ENCODE data around the gene STRBP. TPM values are rescaled to one million over a fixed set of nuclear protein-coding genes. Genes with fewer than 3 reads are reported as not detected.

The STRBP gene
- total RNA-seq, 1 experiment from 2014 or later, result 74.0 TPM

DNA sequence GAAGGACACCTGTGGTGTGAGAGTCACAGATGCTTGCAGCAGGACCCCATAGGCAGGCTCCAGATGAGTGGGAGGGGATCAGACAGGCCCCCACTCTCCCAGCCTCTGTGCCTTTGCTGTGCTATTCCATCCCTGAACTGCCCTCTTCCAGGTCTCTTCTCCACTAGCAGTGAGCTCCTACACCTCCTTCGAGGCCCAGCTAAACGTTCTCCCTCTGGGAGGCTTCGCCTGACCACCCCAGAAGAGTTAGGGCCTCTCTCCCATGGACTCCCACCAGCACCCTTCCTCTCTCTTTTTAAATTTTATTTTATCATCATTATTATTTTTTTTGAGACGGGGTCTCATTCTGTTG is 35.9 kb upstream of the STRBP start:
- no CpG with 5 or more reads among the region's 4 CpGs for WGBS (ENCODE audit: extremely low coverage, insufficient read length, low lambda C conversion rate)
- H3K4me3 Mint-ChIP-seq, result no peak overlapping the region
- H3K56ac ChIP-seq (ENCODE audit: insufficient read length, low read depth, low read length), result no peak overlapping the region

More for the DNA sequence above, 35.9 kb upstream of the STRBP start:
- Histone ChIP-seq H3K9ac (ENCODE audit: extremely low read depth, insufficient read length, low read length) (no peak overlapping the region), H3K23me2 (ENCODE audit: insufficient read length, low read depth, low read length, poor library complexity, severe bottlenecking) (no peaks in the 10 kb centered on the region), H2BK120ac (ENCODE audit: low read depth, low read length, poor library complexity, severe bottlenecking) (no peak overlapping the region), H3K23ac (ENCODE audit: insufficient read length, low read depth, low read length) (no peak overlapping the region), H3K79me2 (ENCODE audit: insufficient read depth, low read length) (no peaks in the 10 kb centered on the region), H2BK15ac (ENCODE audit: low read depth, low read length) (no peak overlapping the region), H4K5ac (ENCODE audit: insufficient read length, low read depth, low read length) (no peak overlapping the region), H4K91ac (ENCODE audit: insufficient read length, low read depth, low read length) (no peak overlapping the region), H3K79me1 (ENCODE audit: insufficient read depth, low read depth, low read length, poor library complexity, severe bottlenecking) (no peaks in the 10 kb centered on the region), H3K27me3 (ENCODE audit: insufficient read depth, low read length) (no peaks in the 10 kb centered on the region), H2BK20ac (ENCODE audit: low read depth, low read length, poor library complexity, severe bottlenecking) (no peak overlapping the region), H3K14ac (ENCODE audit: insufficient read depth, low read length) (no peak overlapping the region), H3K9me3 (ENCODE audit: control insufficient read depth, low read depth, low read length) (no peaks in the 10 kb centered on the region), H3T11ph (ENCODE audit: low read length) (no peak overlapping the region), H3K18ac (ENCODE audit: insufficient read length, low read depth, low read length) (no peak overlapping the region), H4K20me1 (ENCODE audit: control insufficient read depth, insufficient read depth, insufficient read length) (no peaks in the 10 kb centered on the region), H2AK5ac (ENCODE audit: insufficient read length, low read length) (no peak overlapping the region), H3K4me2 (ENCODE audit: insufficient read depth, insufficient read length, low read length) (no peak overlapping the region), H4K8ac (replicated peaks; ENCODE audit: insufficient read length, low read depth, low read length) (peak overlapping the region; percentile 19), H2BK12ac (ENCODE audit: insufficient read length, low read depth, low read length) (no peak overlapping the region), H3K4ac (ENCODE audit: low read depth, low read length) (no peak overlapping the region), H2AFZ (ENCODE audit: low read length) (no peak overlapping the region), H3K4me1 (ENCODE audit: insufficient read depth, low read length) (no peaks in the 10 kb centered on the region), H3K27ac (ENCODE audit: insufficient read length, low read depth, low read length) (no peak overlapping the region), H2BK5ac (ENCODE audit: insufficient read length, low read length) (no peak overlapping the region)
- TF ChIP-seq, protein P1, sequence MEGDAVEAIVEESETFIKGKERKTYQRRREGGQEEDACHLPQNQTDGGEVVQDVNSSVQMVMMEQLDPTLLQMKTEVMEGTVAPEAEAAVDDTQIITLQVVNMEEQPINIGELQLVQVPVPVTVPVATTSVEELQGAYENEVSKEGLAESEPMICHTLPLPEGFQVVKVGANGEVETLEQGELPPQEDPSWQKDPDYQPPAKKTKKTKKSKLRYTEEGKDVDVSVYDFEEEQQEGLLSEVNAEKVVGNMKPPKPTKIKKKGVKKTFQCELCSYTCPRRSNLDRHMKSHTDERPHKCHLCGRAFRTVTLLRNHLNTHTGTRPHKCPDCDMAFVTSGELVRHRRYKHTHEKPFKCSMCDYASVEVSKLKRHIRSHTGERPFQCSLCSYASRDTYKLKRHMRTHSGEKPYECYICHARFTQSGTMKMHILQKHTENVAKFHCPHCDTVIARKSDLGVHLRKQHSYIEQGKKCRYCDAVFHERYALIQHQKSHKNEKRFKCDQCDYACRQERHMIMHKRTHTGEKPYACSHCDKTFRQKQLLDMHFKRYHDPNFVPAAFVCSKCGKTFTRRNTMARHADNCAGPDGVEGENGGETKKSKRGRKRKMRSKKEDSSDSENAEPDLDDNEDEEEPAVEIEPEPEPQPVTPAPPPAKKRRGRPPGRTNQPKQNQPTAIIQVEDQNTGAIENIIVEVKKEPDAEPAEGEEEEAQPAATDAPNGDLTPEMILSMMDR (conservative IDR thresholded peaks at IDR 0.05), result no peak
- Mint-ChIP-seq H3K27ac (peak overlapping the region in 1 of 3 experiments; percentile 46; a peak in 1 of 7 replicates), H3K4me1 (peaks cover 18 to 30% of the 10 kb centered on the region in 2 experiments), H3K36me3 (ENCODE audit: insufficient read depth in 1 of 3, low read depth in 3 of 3) (no peaks in the 10 kb centered on the region), H3K27me3 (ENCODE audit: low read depth) (peaks cover 2% of the 10 kb centered on the region), H3K9me3 (no peaks in the 10 kb centered on the region)
- no peak for DNase-seq
